WERI-Rb-1 (cell line): Measurements from ENCODE around the gene PSKH1.
A peak's percentile ranks its signal among the peaks of the same experiment; 100 is the strongest.

Experiments used
- DNase-seq: peaks from one replicate; pipeline ENCODE4 v3.0.0-alpha.2; 2020
- H3K27ac ChIP-seq: fragments of 250-450 bp; sonication (Bioruptor Pico); 2 replicates; pipeline ENCODE4 v1.5.1; 2020; ENCODE audit warnings: mild to moderate bottlenecking, moderate library complexity
- H3K27me3 ChIP-seq: fragments of 250-450 bp; sonication (Bioruptor Pico); 2 replicates; pipeline ENCODE4 v1.5.1; 2021; ENCODE audit warnings: mild to moderate bottlenecking, low read depth, moderate library complexity; ENCODE audit not compliant: insufficient read depth, severe bottlenecking
- H3K36me3 ChIP-seq: fragments of 250-450 bp; sonication (Bioruptor Pico); 2 replicates; pipeline ENCODE4 v1.5.1; 2020; ENCODE audit warnings: mild to moderate bottlenecking, moderate library complexity
- H3K4me3 ChIP-seq: 2 replicates; pipeline ENCODE4 v1.5.1; 2011; ENCODE audit warnings: low read depth, mild to moderate bottlenecking, control low read depth, low read length
- H3K9me3 ChIP-seq: fragments of 250-450 bp; sonication (Bioruptor Pico); 2 replicates; pipeline ENCODE4 v1.5.1; 2021; ENCODE audit warnings: mild to moderate bottlenecking, moderate library complexity; ENCODE audit not compliant: severe bottlenecking
- TF ChIP-seq, protein P1 (sequence below): IDR thresholded peaks from 2 replicates; pipeline ENCODE4 v1.5.1; 2011; ENCODE audit warnings: low read depth, mild to moderate bottlenecking, control low read depth, inconsistent platforms, low read length

The PSKH1 gene

GRCh38 chr16:67919622-67920221 lies 26.7 kb downstream of the PSKH1 start:
- TF ChIP-seq, protein P1, sequence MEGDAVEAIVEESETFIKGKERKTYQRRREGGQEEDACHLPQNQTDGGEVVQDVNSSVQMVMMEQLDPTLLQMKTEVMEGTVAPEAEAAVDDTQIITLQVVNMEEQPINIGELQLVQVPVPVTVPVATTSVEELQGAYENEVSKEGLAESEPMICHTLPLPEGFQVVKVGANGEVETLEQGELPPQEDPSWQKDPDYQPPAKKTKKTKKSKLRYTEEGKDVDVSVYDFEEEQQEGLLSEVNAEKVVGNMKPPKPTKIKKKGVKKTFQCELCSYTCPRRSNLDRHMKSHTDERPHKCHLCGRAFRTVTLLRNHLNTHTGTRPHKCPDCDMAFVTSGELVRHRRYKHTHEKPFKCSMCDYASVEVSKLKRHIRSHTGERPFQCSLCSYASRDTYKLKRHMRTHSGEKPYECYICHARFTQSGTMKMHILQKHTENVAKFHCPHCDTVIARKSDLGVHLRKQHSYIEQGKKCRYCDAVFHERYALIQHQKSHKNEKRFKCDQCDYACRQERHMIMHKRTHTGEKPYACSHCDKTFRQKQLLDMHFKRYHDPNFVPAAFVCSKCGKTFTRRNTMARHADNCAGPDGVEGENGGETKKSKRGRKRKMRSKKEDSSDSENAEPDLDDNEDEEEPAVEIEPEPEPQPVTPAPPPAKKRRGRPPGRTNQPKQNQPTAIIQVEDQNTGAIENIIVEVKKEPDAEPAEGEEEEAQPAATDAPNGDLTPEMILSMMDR: peak; percentile 60
- Histone ChIP-seq H3K27me3 (no peaks in the 10 kb centered on the region), H3K36me3 (peaks cover 3% of the 10 kb centered on the region; the same call in 1 of the 2 replicates), H3K9me3 (no peaks in the 10 kb centered on the region), H3K27ac (no peak overlapping the region), H3K4me3 (no peak overlapping the region)
- no peak for DNase-seq

GRCh38 chr16:67922221-67922620 lies 29.2 kb downstream of the PSKH1 start:
- Histone ChIP-seq H3K36me3 (peaks cover 3% of the 10 kb centered on the region; the same call in 1 of the 2 replicates), H3K9me3 (no peaks in the 10 kb centered on the region), H3K27me3 (no peaks in the 10 kb centered on the region), H3K27ac (no peak overlapping the region), H3K4me3 (no peak overlapping the region)
- no peak for DNase-seq
- TF ChIP-seq, protein P1: no peak

DNA sequence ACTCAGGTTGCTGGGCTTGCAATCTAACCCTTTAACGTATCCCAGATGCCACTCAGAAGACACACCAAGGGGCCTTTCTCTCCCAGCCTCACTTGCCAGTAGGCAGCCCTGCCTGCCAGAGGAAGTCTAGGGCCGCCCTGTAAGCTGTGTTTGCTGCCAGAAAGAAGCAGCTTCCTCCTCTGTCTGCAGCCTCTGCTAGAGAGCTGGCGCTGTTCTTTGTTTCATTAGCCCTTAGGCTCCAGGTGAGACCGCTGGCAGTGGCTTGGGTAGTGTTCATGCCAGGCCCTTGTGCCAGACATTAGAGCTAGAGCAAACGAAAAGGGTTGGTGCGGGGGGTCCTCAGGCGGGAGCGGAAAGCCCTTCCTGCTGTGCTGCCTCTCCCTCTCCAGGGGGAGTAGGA lies 29.7 kb downstream of the PSKH1 start:
- no peak for DNase-seq
- H3K36me3 ChIP-seq: peaks cover 3% of the 10 kb centered on the region; the same call in 1 of the 2 replicates
- TF ChIP-seq, protein P1: no peak
- no peak overlapping the region for H3K27ac ChIP-seq
- no peaks in the 10 kb centered on the region for H3K27me3 ChIP-seq
- no peaks in the 10 kb centered on the region for H3K9me3 ChIP-seq
- H3K4me3 ChIP-seq: no peak overlapping the region

- no peak for DNase-seq
- TF ChIP-seq, protein P1: no peak
Measured at GRCh38 chr16:67923414-67924116, 30.5 kb downstream of the PSKH1 start.

GRCh38 chr16:67924140-67924906 lies 31.3 kb downstream of the PSKH1 start:
- TF ChIP-seq, protein P1: no peak
- H3K27me3 ChIP-seq: no peaks in the 10 kb centered on the region

More at GRCh38 chr16:67923414-67924116, 30.5 kb downstream of the PSKH1 start:
- Histone ChIP-seq H3K36me3 (peaks cover 7% of the 10 kb centered on the region), H3K27me3 (no peaks in the 10 kb centered on the region), H3K9me3 (no peaks in the 10 kb centered on the region), H3K4me3 (no peak overlapping the region), H3K27ac (no peak overlapping the region)

More at GRCh38 chr16:67924140-67924906, 31.3 kb downstream of the PSKH1 start:
- Histone ChIP-seq H3K9me3 (no peaks in the 10 kb centered on the region), H3K4me3 (no peak overlapping the region), H3K36me3 (peaks cover 4% of the 10 kb centered on the region), H3K27ac (no peak overlapping the region)
- no peak for DNase-seq
